NOMO-1 treated with dmso at 0.1 percent for 144 hours (cell line): Measurements from ENCODE around the gene TNFRSF9.
"Not testable (repeated sequence)": the region's sequence is repeated elsewhere in the genome, so short reads cannot be mapped to it uniquely, and the experiment has no call there.

Source experiments
- DNase-seq: peaks from one replicate; lab custom pipeline; 2025; ENCODE audit not compliant: unreplicated experiment; lab: John Stamatoyannopoulos, UW

Gene TNFRSF9

DNA sequence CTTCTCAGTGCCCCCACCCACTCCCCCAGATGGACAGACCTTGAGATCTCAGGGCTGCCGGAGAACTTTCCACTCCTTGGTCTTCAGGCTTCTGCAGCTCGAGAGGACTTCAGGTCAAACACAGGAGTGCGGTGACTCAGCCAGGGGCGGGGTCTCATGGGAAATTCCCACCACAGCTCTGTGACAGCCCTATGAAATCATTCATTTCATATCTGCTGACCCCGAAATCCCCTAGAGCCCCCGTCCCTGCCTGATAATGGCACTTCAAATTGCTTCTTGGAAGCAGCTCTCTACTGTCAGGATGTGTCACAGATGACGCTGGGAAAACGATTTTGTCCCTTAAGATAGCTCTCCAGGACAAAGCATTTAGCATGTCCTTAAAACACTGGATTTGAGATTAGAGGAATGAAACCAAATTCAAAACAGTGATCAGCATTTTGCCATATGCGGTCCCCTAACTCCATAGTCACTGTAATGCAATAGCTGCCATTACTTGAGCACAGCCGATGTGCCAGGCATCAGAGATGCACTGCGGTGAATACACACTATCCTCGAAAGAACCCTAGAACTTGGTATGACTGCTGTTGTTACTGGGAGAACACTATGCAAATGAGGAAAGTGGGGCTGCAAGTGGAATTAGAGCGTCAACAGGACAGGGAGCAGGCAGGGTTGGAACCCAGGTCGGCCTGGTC is at the start of gene TNFRSF9:
TNFRSF9 (minus strand) TSS at position 95 of the 692 bp plus-strand sequence. CDS start 845 bp downstream, outside the sequence.
- DNase-seq, result no peak

DNA sequence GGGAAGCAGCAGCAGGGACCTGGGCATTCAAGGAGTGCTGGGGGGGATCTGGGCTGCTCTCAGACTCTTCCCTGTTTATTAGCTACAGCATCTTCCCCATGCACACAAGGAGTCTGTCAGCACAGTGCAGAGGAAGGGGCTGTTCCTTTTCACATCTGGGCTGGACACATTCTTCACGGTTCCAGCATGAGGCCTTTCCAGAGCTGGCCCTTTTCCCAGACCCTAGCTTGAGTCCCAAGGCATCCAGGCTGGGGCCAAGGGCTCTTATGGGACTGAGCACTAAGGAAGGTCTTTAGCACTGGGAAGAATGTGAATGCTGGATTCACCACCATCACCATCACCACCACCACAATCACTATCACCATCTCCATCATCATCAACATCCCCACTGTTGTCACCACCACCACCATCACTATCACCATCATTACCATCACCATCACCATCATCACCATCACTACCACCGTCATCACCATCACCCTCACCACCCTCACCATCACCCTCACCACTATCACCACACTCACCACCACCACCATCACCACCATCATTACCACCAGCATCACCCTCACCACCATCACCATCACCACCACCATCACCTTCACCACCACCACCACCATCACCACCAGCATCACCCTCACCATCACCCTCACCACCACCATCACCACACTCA is 49.3 kb upstream of the TNFRSF9 start:
- DNase-seq, result no peak

DNA sequence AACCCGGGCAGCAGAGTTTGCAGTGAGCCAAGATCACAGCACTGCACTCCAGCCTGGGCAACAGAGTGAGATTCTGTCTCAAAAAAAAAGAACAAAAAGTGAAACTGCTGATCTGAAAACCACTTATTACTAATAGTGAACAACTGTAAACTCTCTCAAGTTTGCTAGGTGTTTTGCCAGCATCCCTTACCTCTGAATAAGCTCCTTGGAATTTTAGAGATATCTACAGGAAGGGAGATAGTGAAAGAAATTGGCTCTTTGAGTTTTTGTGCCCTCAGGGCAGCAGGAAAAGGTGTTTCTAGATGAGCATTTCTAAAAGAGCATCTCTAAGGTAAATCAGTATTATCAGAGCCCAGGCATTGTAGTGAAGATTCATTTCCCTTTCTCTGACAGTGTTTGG is 47.9 kb upstream of the TNFRSF9 start:
- DNase-seq, result no peak

DNA sequence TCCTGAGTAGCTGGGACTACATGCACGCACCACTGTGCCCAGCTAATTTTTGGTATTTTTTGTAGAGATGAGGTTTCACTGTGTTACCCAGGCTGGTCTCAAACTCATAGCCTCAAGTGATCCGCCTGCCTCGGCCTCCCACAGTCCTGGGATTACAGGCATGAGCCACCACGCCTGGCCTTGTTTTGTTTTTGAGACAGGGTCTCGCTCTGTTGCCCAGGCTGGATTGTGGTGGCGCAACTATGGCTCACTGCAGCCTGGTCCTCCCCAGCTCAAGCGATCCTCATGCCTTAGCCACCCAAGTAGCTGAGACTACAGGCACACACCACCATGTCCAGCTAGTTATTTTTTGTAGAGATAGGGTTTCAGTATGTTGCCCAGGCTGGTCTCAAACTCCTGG is 46.9 kb upstream of the TNFRSF9 start:
- DNase-seq, result no peak

DNA sequence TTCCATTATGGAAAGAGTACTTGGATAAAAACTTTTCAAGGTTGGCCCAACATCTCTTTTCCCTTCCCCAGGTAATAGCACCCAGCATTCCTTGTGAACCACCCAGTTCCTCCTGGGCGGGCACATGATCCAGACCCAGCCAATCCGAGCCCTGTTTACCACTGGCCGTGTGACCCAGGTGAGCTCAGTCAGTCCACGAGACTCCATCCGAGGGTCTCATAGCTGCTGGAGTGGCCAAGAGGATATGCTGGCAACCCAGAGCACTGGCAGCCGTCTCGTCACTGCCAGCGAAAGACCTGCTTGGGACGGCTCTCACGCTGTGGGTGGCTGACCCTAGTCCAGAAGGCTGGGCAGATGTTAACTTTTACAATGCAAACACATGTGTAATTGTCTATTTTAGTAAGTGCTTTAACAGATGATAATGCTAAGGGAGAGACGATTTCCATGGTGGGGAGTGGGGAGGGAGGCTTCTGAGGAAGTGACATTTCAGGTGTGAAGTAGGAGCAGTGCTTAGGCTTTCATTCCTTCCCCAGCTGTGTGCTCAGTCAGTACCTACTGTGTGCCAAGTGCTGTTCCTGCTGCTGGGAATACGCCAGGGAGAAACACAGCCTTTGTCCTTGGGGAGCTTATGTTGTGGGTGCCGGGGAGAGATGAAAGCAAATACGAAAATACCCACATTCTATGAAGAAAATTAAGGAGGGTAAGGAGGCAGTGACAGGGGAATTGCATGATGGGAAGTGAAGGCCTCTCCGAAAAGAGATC is 45.4 kb upstream of the TNFRSF9 start:
- no peak for DNase-seq

DNA sequence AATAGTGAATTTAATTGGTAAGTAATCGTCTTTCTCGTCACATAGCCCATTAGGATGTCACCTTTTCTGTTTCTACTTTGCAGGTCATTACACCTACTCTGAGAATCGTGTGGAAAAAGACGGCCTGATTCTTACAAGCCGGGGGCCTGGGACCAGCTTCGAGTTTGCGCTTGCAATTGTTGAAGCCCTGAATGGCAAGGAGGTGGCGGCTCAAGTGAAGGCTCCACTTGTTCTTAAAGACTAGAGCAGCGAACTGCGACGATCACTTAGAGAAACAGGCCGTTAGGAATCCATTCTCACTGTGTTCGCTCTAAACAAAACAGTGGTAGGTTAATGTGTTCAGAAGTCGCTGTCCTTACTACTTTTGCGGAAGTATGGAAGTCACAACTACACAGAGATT is 44.2 kb upstream of the TNFRSF9 start:
- DNase-seq, result no peak

DNA sequence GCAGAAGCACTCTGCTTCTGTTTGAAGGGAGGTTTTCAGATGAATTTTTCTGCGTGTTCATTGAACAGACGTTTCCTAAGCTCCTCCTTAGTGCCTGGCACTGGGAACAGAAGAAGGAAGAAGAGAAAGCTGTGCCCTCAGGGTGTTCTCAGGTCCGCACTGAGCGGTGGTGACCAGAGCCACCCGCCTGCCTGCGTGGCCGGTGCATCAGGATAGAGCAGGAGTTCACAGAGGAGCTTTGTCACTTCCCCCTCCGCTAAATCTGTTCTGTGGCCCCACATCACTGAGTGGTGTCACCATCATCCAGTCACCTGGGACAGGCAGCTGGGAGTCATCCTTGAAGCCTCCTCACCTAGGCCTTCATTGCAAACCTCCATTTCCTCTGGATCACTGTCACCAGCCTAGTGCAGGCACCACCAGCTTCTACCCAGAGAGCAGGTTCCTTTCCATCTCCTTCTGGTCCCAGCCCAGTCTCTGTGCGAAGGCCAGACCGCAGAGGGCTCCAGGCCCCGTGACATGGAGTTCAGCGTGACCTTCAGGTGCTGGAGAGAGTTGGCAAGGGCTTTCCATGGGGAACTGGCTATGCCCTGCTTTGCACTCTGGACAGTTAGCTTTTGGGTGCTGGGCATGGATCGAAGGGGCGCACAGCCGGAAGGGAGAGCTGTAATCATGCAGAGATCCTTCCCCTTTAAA is 42.6 kb upstream of the TNFRSF9 start:
- no peak for DNase-seq

DNA sequence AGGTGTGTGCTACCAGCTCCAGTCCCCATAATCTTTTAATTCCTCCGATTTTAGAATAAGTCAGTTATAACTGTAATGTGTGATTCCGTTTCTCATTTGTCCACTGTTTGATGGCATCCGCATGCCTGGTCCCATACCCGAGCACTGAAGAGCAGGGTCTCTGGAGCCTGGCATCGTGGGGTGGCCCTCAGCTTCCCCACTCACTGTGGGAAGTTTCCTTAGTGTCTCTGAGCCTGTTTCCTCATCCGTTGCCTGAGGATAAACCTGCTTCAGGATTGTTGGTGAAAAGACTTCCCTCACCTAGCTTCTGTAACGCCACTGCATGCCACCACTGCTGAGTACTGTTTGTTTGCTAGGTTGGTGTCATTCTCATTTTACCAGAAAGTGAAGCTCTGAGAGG is 40.3 kb upstream of the TNFRSF9 start:
- DNase-seq, result no peak

DNA sequence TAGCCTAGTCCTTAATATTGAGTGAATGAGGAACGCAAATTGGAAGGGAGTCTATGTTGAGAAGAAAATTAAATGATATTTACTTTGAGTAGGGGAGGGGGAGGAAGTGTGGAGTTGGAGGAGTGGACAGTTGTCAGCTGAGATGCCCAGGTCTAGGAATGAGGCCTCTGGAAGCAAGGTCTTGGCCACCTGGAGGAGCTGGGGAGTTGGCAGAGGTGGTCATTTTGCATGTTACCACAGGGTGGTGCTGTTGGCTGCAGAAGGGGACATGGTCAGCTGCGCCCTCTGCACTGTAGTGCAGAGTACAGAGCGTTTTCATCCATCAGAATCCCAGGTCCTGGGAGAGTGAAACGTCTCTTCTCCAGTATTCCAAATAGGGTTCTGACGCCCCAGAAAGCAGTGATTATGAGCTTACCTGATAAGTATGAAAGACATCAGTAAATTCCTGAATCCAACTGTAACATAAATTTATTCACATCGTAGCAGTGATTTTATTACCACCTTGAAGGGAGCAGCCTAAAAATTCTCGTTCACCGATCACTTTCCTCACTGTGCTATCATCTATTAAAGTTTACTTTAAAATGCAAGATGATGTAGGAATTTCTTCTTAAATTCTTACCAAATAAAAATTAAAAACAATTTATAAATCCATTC is 34.7 kb upstream of the TNFRSF9 start:
- DNase-seq, result peak; percentile 14

DNA sequence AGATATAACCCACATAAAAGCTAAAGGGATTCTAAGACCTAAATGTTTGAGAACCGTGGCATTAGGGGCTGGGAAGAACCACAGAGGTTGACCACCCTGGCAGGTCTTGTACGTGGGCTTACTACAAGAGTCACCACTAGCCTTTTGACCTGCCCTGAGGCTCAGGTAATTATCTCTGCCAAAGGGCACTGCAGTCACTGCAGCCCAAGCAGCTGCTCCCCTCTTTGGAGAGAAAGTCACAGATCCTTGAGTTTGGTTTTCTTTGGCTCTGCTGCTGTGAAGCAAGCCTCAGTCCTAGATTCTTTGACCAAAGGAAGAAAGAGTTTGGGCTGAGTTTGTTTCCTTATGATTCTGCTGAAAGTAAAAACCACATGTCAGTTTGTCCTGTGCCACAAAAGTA is 32.4 kb upstream of the TNFRSF9 start:
- DNase-seq, result no peak

DNA sequence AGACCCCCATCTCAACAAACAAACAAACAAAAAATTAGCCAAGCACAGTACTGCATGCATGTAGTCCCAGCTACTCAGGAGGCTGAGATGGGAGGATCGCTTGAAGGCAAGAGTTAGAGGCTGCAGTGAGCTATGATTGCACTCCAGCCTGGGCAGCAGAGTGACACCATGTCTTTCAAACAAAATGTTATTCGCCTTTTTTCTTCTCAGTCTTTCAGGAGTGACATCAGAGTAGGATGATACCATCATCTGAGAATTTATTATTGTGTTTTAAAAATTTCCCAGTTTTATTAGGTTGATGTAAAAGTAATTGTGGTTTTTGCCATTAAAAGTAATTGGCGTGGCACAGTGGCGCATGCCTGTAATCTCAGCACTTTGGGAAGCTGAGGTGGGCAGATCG is 31.6 kb upstream of the TNFRSF9 start:
- DNase-seq, result no peak

DNA sequence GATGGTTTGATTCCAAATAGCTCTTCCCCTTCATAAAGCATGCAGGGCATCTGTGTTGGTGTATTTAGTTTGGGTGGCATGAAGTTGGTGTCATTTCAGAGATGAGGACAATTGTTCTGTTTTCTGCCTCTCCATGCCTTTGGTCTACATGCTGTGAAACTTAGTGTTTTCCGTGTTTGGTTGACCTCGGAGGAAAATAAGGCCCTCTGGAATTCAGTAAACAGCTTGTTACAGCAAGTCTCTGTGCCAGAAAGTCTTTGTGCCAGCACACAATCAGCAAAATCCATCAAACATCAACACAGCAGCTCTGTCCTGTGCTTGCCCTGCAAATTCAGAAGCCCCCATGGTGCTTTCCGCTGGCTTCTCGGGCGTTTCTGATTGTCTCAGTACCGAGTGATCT is 30.4 kb upstream of the TNFRSF9 start:
- DNase-seq, result no peak

DNA sequence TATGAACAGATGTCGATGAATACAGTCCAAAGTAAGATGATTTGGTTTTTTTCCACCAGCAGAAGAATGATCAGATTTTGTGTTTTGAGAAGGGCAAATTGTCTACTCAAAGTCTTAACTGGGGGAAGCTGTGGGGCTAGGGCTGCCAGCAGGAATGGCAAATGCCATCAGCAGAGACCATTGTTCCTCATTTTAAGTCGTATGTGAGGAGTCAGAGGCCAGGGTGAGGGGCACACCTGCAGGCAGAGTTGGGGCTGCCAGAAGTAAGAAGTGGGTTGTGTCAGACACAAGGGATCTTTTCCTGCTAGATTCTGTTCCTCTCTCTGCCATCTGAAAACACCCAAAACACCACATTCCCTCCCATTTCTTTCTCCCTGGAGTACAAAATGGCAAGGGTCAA is 29.6 kb upstream of the TNFRSF9 start:
- DNase-seq, result no peak

DNA sequence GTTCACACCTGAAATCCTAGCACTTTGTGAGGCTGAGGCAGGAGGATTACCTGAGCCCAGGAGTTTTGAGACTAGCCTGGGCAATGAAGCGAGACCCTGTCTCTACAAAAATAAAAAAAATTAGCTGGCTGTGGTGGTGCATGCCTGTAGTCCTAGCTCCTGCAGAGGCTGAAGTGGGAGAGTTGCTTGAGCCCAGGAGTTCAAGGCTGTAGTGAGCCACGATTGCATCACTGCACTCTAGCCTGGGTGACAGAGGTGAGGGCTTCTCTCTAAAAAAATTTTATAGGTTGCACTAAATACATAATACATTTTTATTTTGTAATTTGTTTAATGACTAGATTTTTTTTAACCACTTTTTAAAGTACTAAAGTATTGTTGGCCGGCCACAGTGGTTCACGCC is 27.0 kb upstream of the TNFRSF9 start:
- DNase-seq, result no peak

DNA sequence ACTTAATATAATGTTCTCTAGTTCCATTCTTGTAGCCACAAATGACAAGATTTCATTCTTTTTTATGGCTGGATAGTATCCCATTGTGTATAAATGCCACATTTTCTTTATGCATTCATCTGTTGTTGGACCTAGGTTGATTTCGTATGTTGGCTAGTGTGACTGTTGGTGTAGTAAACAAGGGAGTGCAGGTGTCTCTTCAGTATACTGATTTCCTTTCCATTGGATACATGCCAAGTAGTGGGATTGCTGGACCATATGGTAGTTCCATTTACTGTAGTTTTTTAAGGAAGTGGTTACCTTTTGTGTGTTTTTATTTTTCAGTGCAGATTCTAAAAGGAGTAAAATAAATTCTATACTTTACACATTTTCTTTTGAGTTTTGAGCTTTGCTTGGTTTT is 26.6 kb upstream of the TNFRSF9 start:
- DNase-seq, result no peak

DNA sequence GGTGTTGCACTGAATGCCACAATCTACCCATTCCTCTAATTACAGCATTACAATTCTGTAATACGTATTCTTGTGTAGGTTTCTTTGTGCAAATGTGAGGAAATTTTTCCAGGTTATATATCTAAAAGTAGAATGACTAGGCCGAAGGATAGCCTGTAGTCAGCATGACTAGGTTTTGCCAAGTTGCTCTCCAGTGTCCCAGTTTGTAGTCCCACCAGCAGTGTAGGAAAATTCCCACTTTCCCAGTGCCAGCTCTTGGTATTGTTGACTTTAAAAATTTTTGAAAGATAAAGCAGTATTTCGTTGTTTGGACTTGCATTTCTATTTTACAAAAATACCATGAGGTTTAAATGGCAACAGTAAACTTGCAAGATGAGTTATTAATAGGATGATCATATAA is 23.8 kb upstream of the TNFRSF9 start:
- DNase-seq, result no peak

DNA sequence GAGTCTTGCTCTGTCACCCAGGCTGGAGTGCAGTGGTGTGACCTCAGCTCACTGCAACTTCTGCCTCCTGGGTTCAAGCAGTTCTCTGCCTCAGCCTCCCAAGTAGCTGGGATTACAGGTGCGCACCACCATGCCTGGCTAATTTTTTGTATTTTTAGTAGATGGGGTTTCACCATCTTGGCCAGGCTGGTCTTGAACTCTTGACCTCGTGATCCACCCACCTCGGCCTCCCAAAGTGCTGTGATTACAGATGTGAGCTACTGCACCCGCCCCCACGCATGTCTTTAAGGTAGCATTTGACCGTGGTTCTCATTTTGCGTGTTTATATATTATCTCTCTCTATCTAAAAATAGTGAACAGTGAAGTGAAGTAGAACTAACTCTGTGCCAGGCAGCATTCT is 23.2 kb upstream of the TNFRSF9 start:
- not testable (repeated sequence) for DNase-seq

DNA sequence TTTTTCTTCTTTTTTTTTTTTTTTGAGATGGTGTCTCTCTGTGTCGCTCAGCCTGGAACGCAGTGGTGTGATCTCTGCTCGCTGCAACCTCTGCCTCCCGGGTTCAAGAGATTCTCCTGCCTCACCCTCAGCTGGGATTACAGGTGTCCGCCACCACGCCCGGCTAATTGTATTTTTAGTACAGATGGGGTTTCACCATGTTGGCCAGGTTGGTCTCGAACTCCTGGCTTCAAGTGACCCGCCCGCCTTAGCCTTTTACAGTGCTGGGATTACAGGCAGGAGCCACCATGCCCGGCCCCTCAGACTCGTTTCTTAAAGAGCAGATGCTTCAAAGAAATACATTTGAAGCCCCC is 22.7 kb upstream of the TNFRSF9 start:
- DNase-seq, result not testable (repeated sequence)

DNA sequence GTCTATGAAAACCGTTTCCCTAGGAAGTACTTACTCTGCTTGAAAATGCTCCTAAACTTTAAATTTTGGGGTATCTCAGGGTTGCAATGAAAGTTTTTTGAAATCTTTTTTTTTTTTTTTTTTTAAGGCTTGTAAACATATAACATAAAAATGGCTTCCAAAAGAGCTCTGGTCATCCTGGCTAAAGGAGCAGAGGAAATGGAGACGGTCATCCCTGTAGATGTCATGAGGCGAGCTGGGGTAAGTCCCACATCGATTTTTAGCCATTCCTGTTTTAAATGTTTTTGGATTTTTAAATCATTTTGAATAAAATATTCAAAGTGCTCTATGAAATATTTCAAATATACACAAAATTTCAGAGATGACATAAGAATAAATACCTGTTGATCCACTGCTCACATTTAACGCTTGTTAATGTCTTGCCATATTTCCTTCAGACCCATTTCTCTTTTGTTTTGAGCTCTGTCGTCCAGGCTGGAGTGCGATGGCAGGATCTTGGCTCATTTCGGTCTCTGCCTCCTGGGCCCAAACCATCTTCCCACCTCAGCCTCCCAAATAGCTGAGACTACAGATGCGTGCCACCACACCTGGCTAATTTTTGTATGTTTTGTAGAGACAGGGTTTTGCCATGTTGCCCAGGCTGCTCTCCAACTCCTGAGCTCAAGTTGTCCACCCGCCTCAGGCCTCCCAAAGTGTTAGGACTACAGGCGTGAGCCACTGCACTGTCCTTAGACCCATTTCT is 22.2 kb upstream of the TNFRSF9 start:
- DNase-seq, result no peak

DNA sequence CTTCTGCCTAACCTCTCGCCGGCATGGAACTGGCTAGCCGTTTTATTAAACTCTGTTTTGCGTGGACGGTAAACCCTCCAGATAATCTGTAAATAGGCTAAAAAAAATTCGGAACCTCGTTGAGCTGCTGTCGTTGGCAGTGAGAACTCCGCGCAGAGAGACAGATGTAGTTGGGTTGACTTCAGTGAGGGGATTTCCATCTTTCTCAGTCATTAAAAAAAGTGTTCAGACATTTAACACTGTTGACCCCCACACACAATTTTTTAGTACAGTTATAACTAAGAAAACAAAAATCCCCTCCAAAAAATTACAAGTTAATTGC is 21.3 kb upstream of the TNFRSF9 start:
- DNase-seq, result no peak
